Kidney tubule cell (primary cell): ENCODE measurements around the gene KCNK3.
A peak's percentile ranks its signal among the peaks of the same experiment; 100 is the strongest.
"Not testable (repeated sequence)": the region's sequence is repeated elsewhere in the genome, so short reads cannot be mapped to it uniquely, and the experiment has no call there.

Source experiments
- DNase-seq: peaks from one replicate; pipeline ENCODE4 v3.0.0-alpha.2; 2018; ENCODE audit warnings: low spot score

KCNK3 gene

GRCh38 chr2:26665296-26665695, 27.2 kb upstream of the KCNK3 start:
- not testable (repeated sequence) for DNase-seq

DNA sequence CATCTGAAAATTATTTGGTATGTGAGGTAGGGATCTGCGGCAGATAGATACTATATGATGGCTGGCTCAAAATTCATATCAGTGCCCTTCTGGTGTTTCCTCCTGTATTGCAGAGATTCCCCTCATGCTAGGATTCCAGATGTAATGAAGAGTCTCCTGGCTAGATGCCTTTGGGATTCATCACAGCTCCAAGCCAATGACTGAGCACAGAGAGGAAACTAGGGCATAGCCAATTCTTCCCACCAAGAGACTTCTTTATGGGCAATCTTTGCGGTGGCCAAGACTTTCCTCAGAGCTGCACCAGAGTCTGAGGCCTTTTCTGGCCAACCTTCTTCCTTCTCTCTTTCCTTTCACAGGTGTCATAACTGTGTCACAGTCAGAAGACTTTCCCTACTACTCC, 25.9 kb upstream of the KCNK3 start:
- DNase-seq: peak; percentile 60

DNA sequence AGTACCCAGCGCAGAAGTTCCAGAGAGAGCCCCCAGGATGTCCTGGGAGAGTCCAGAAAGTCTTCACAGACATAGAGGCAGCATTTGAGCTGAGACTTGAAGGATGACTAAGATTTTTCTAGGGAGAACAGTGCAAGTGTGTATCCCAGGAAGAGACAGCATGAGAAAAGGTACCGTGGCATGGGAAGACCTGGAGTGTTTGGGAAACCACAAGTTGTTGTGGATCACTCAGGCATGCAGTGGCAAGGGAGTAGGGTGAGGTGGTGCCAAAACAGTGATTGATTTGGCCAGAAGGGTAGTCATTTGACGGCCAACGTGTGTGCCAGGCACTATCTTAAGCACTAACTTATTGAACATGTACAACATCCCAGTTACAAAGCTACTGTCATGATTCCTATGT, 24.5 kb upstream of the KCNK3 start:
- DNase-seq: peak; percentile 76

GRCh38 chr2:26668856-26669750, 23.4 kb upstream of the KCNK3 start:
- peak; percentile 33 for DNase-seq

DNA sequence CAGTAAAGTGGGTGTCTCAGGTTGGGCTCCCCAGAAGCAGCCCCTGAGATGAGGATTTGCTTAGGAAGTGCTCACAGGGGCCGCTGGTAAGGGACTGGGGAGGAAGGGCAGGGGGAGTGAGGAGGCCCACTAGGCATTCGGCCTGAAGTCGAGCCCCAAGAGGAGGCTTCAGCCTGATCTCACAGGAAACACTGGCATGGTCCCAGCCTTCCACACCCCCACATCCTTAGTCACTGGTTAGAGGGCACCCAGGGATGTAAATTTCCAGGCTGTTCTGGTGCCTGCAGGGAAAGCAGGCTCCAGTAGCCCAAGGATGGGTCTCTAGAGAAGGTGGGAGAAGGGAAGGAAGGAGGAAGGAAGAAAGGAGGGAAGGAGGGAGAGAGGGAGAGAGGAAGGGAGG, 22.4 kb upstream of the KCNK3 start:
- peak; percentile 20 for DNase-seq

- DNase-seq: no peak
These were observed 21.5 kb upstream of the KCNK3 start for GRCh38 chr2:26670931-26671460.

GRCh38 chr2:26671691-26672090, 20.8 kb upstream of the KCNK3 start:
- DNase-seq: no peak

DNA sequence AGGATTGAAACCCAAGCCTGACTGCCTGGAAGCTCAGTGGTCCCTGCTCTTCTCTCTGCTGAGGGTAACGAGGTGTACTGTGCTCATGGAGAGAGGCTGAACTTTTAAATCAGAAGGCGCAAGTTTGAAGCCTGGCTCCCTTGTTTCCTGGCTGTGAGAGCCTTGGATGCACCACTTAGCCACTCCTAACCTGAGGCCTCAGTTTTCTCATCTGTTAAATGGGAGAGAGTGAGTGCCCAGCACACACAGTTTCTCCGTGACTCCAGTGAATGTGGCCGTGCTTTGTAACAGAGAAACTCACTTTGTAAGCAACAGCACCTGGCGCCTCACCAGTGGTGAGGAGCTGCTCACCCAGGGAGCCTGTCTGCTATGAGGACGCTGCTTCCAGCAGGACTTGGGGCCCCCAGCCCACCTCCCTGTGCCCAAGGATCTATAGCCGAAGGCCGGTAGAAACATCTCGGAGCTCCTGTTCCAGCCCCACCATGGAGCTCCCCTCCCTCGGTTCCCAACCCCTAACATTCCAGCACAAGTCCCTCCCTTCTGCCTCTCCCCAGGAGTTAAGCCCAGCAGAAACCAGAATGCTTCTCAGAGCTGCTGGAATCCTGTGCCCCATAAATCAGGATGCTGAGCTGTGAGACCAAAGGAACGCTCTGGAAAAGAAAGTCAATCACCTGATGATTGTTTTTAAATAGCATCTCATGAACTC, 20.3 kb upstream of the KCNK3 start:
- no peak for DNase-seq

GRCh38 chr2:26672818-26673393, 19.6 kb upstream of the KCNK3 start:
- no peak for DNase-seq

DNA sequence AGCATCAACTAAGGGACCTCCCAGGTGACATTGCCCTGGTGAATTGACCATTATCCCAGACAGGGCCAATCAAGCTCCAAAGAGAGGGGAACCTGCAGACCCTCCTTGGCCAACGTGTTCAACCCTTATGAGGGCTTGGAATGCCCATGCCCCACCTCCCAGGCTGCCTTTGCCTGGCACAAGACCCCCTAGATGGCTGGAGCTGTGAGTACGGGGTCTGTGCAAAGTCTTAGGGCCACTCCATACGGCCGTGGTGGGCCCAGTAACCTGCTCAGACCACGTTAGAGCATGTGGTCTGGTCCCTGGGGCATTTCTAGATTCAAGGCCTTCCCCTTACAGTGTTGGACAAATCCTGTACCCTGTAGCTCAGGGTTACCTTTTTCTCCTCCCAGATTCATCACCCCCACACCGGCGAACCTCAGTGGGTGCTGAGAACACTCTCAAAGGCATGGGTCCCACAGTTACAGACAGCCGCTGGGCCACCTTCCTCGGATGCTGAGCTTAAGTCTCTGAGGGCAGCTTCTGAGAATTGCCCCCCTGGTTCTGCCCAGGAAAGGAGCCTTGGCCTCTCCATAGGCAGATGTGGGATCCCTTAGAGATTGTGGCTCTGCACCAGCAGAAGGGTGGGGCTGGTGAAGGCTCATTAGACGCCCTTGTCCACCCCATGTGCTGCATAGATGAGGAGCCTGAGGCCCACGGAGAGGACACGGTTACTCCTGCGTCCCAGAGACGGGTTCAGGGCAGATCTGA, 18.3 kb upstream of the KCNK3 start:
- DNase-seq: no peak

- no peak for DNase-seq
These were observed 17.8 kb upstream of the KCNK3 start for GRCh38 chr2:26674771-26675170.

- DNase-seq: no peak
These were observed 16.8 kb upstream of the KCNK3 start for GRCh38 chr2:26675651-26676255.

GRCh38 chr2:26678035-26678434, 14.5 kb upstream of the KCNK3 start:
- no peak for DNase-seq

GRCh38 chr2:26679867-26680266, 12.7 kb upstream of the KCNK3 start:
- DNase-seq: no peak

DNA sequence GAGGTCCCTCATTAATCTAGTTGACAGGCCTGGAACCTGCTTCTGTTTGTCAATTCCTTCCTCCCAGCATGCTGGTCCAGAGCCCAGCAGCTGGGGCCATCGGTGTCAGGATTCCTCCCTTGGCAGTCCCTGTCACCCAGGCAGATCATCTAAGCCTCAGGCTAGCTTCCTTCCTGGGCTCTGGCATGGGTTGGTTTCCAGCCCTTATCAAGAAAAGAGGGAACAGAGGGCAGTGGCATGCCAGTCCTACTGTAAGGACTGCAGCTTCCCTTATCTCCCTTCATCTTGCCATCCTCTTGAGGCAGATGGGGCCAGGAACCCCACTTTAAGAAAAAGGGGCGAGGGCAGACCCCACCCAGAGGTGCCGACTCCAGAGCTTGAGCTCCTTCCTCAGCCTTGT, 10.9 kb upstream of the KCNK3 start:
- no peak for DNase-seq

DNA sequence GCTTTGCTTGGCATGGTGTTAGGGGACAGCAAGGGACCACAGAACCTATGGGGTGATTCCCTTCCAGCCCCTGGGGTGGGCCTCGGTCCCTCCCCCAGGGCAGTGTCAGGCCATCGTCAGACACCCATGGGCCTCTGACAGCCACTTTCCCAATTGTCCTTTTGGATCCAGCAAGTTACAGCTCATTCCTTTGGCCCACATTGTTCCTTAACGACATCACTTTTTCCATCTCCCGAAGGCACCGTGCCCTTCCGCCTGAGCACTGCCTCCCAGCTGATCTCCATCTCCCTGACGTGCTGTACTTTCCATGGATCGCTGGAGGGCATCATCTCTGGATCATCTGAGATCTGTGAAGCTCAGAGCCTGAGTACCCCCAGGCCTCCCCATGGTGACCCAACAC, 10.4 kb upstream of the KCNK3 start:
- peak; percentile 57 for DNase-seq

DNA sequence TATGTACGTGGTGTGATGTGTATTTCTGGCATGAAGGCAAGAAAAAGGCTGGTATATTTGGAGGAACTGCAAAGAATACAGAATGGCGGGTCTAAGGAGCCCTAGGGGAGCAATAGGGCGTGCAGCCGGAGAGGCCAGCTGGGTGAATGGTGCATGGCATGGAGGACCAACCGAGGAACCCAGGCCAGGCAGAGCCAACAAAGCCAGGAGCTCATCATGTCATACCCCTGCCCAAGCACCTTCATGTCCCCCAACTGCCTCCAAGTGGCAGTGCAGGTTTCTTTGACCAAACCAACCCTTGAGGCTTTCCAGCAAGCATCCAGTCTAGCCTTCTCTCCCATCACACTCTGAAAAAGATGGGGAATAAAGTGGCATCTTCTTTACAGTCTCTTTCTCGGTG, 8.9 kb upstream of the KCNK3 start:
- DNase-seq: no peak

DNA sequence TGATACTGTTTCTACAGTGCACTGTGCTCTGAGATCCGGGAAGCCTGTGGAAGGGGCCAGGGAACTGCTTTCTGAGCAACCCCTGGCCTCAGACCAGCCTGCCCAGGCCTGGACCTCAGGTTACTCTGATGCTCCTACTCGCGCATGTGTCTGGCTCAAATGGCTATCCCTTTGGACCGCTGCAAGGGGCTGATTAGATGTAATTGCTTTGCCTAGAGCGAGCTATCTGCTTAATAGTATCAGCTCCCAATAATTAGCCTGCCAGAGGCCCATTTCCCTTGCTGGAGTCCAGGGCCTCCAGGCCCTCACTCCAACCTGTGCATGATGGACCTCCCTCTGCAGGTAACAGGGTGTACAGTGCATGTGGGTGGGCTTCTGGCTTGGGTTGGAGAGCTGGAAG, 7.2 kb upstream of the KCNK3 start:
- no peak for DNase-seq

DNA sequence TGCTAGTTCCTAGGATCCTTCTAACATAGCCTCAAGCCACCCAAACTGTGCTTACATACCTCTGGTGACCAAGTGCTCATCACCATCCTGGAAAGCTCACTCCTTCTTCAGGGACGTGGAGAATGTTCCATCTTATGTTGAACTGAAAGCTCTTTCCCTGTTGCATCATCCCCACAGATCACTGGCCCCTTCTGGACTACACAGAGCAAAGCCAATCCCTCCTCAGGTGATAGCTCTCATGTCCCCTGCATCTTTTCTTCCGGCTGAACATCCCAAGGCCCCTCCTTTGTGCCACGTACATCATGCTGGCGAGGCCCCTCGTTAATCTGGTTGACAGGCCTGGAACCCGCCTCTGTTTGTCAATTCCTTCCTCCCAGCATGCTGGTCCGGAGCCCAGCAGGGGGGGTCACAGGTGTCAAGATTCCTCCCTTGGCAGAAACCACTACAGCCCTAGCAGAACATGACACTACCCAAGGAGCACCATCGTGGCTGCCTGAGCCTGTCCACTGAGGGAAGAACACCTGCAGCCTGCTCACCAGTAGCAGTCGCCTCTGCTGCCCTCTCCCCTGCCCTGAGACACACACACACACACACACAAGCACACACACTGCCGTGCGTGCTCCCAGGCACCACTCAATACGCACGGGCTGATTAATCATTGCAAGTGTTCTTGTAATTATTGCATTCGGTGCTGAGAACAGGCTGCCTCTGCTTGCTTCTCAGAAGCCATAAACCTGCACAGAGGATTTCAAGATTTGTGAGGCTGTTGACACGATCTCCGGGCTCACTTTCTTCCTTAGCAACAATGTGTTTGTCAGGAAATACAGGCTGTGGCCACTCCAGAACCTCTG, 6.3 kb upstream of the KCNK3 start:
- peak; percentile 81 for DNase-seq

GRCh38 chr2:26687328-26687727, 5.2 kb upstream of the KCNK3 start:
- peak; percentile 12 for DNase-seq

DNA sequence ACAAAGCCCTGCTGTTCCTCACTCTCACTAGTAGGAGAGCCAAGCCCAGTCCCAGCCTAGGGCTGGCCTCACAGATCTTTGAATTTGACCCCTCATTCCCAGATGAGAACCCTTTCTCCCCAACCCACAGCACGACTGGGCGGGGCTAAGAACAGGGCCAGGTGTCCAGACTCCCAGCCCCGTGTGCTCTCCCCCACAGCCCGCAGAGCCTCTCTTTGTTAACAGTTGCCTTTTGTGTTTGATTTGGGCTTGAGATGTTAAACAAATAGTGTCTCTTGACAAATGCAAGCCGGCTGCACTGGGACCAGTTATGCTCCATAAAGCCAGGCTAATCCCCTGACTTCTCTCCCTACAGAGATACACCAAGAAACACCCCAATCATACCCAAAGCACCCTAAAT, 4.7 kb upstream of the KCNK3 start:
- DNase-seq: no peak
